Right atrium auricular region (tissue), 2 donors: Measurements from ENCODE around the gene GREB1L. TPM values are rescaled to one million over a fixed set of nuclear protein-coding genes. Genes with fewer than 3 reads are reported as not detected.

ENCODE experiments used
- DNase-seq: peaks from one replicate; pipeline ENCODE4 v3.0.0-alpha.2; 2019; ENCODE audit warnings: low spot score
- H3K27ac ChIP-seq, 2 donors: fragments of 200-600 bp; sonication (generic); 1 replicate in 1 of 2; 2 replicates in 1 of 2; pipeline ENCODE4 v1.5.1; 2016 to 2019
- H3K27me3 ChIP-seq, 2 donors: fragments of 200-600 bp; sonication (generic); one replicate each; pipeline versions ENCODE4 v1.5.1 to v1.6.0; 2017 to 2019
- H3K36me3 ChIP-seq: fragments of 200-600 bp; sonication (generic); one replicate; pipeline ENCODE4 v1.5.1; 2016
- H3K4me1 ChIP-seq, 2 donors: fragments of 200-600 bp; sonication (generic); one replicate each; pipeline versions ENCODE4 v1.5.1 to v1.6.0; 2017 to 2019
- H3K4me3 ChIP-seq, 2 donors: fragments of 200-600 bp; sonication (generic); 1 replicate in 1 of 2; 2 replicates in 1 of 2; pipeline ENCODE4 v1.5.1; 2017 to 2019; ENCODE audit warnings: mild to moderate bottlenecking in 1 of 2, moderate library complexity in 1 of 2
- H3K9me3 ChIP-seq, 2 donors: fragments of 200-600 bp; sonication (generic); one replicate each; pipeline ENCODE4 v1.5.1; 2019
- CTCF ChIP-seq, 2 donors: fragments of 200-600 bp; sonication (generic); IDR thresholded peaks; one replicate each; pipeline ENCODE4 v1.5.1; 2019; ENCODE audit warnings: antibody characterized with exemption in 2 of 2
- total RNA-seq, 2 donors: library from RNA; depleted of rRNA; stranded (reverse); fragments of >200 nt; gene quantifications; one replicate each; pipeline ENCODE4 v1.1.0, GENCODE V29; 2016

Gene GREB1L
- total RNA-seq, 2 donors from 2014 or later = 17.5 to 19.1 TPM

DNA sequence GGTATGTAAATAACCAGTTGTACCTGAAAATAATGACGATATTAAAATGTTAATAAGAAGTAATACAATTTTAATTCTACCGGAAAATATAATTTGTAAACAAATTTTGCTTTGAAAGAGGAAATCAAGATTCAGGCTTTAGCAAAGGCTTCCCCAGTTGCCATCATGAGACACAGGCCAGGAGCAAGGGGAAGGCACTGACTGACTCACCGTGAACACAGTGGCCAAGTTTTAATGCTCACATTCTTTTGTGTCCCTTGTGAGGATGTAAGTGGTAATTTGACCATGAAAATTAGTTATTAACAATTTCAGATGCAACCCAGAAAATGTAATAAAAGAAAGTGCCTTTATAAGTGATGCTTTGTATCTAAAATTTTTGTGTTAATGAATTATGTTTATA lies 164.1 kb downstream of the GREB1L start:
- no peak overlapping the region for H3K4me3 ChIP-seq
- H3K27me3 ChIP-seq = no peaks in the 10 kb centered on the region
- no peak overlapping the region for H3K27ac ChIP-seq
- no peak for TF ChIP-seq CTCF (IDR thresholded peaks at IDR 0.05)
- H3K36me3 ChIP-seq = no peaks in the 10 kb centered on the region
- H3K4me1 ChIP-seq = no peaks in the 10 kb centered on the region
- DNase-seq = no peak
- H3K9me3 ChIP-seq = no peaks in the 10 kb centered on the region

GRCh38 chr18:21408681-21409080 lies 166.6 kb downstream of the GREB1L start:
- Histone ChIP-seq H3K27ac (no peak overlapping the region), H3K9me3 (no peaks in the 10 kb centered on the region), H3K4me1 (no peaks in the 10 kb centered on the region), H3K4me3 (no peak overlapping the region), H3K36me3 (no peaks in the 10 kb centered on the region), H3K27me3 (no peaks in the 10 kb centered on the region)
- DNase-seq = no peak
- TF ChIP-seq CTCF (IDR thresholded peaks at IDR 0.05) = no peak

DNA sequence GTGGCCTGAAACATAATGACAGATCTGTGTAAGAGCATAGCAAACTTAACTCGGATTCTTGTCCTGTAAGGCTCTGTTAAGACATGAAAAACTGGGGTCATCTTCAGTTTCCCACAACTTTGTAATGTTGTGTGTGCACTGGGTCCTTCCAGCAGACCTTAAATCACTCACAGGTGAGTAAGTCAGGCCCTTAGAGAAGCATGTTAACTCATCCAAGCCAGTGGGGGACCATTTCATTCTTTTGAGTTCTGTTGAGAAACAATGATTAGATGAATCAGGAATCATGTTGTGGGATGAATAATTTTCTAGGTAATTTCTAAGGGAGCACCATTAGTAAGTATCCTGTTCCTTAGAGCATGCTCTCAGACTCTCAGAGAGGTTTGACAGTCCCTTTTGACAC lies 191.4 kb downstream of the GREB1L start:
- Histone ChIP-seq H3K9me3 (no peaks in the 10 kb centered on the region), H3K36me3 (no peaks in the 10 kb centered on the region), H3K4me3 (no peak overlapping the region), H3K27ac (no peak overlapping the region), H3K27me3 (no peaks in the 10 kb centered on the region), H3K4me1 (no peaks in the 10 kb centered on the region)
- no peak for TF ChIP-seq CTCF (IDR thresholded peaks at IDR 0.05)
- DNase-seq = no peak

DNA sequence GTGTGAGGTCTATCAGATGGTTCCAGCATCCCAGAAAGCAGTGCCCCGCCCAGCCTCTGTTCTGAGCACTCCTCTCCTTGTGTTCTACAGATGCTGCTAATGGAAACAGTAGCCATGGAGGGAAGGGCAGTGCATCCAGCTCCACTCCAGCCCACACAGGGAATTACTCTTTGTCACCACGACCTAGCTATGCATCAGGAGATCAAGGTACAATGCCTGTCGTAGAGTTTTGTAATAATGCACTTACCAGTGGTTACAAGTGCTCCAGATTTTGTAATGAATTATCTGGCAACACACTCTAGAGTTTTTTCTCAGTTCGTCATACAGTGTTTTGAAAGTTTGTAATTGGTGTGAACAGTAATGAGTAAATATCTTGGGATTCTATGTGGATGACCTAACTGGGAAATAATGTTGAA lies 197.4 kb downstream of the GREB1L start:
- no peaks in the 10 kb centered on the region for H3K27me3 ChIP-seq
- H3K36me3 ChIP-seq = peaks cover 6% of the 10 kb centered on the region
- no peak overlapping the region for H3K4me3 ChIP-seq
- no peak overlapping the region for H3K27ac ChIP-seq
- TF ChIP-seq CTCF (IDR thresholded peaks at IDR 0.05) = no peak
- no peaks in the 10 kb centered on the region for H3K4me1 ChIP-seq
- DNase-seq = no peak
- H3K9me3 ChIP-seq = no peaks in the 10 kb centered on the region

DNA sequence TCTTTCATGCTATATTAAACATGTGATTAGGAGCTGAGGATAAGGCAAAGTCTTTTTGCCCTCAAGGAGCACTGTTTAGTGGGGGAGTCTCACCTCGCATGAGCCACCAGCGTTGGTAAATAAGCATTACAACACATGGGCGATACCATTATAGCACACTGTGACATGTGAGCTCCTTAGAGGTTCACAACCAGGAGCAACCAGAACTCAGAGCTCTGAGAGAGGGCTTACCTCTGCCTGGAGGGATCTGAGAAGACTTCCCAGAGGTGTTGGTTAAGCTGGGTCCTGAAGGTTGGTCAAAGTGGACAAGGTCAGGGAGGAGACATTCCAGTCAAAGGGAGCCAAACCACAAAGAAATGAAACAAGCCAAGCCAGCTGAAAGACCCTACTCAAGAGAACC lies 199.6 kb downstream of the GREB1L start:
- Histone ChIP-seq H3K9me3 (no peaks in the 10 kb centered on the region), H3K4me1 (no peaks in the 10 kb centered on the region), H3K36me3 (peaks cover 6% of the 10 kb centered on the region), H3K27ac (no peak overlapping the region), H3K4me3 (no peak overlapping the region), H3K27me3 (no peaks in the 10 kb centered on the region)
- DNase-seq = no peak
- no peak for TF ChIP-seq CTCF (IDR thresholded peaks at IDR 0.05)

- no peaks in the 10 kb centered on the region for H3K27me3 ChIP-seq
- H3K4me1 ChIP-seq = no peaks in the 10 kb centered on the region
- no peak for DNase-seq
- peaks cover 6% of the 10 kb centered on the region for H3K36me3 ChIP-seq
- no peak overlapping the region for H3K27ac ChIP-seq
- no peaks in the 10 kb centered on the region for H3K9me3 ChIP-seq
- no peak overlapping the region for H3K4me3 ChIP-seq
- TF ChIP-seq CTCF (IDR thresholded peaks at IDR 0.05) = no peak
Observed at GRCh38 chr18:21443776-21444464, 201.9 kb downstream of the GREB1L start.
